Calu3 (cell line): ENCODE data around the gene STRA8. TPM values are rescaled to one million over a fixed set of nuclear protein-coding genes. Genes with fewer than 3 reads are reported as not detected.

Experiments used
- Bru-seq: library from RNA; stranded (reverse); fragments of 400-500 nt; gene quantifications from one replicate; lab custom pipeline; 2021; lab: Mats Ljungman, UMichigan
- BruChase-seq, 2 experiments: library from RNA; stranded (reverse); fragments of 400-500 nt; gene quantifications; one replicate each; lab custom pipeline; 2021; lab: Mats Ljungman, UMichigan
- BruUV-seq: library from RNA; stranded (reverse); fragments of 400-500 nt; replicated peaks from 2 replicates; lab custom pipeline; 2021; lab: Mats Ljungman, UMichigan
- CTCF ChIA-PET: fragments of 300-600 bp; sonication (Branson Sonifier 250); formaldehyde crosslinking; loops from one replicate; lab custom pipeline; 2022; ENCODE audit warnings: antibody characterized with exemption; lab: Charles Lee
- DNase-seq: peaks from one replicate; pipeline ENCODE4 v3.0.0; 2022
- H3K27ac Mint-ChIP-seq: one replicate; pipeline ENCODE4 v1.8.0; 2022; ENCODE audit warnings: mixed read lengths; ENCODE audit not compliant: unreplicated experiment
- H3K27me3 Mint-ChIP-seq: one replicate; pipeline ENCODE4 v1.8.0; 2022; ENCODE audit warnings: mixed read lengths; ENCODE audit not compliant: unreplicated experiment
- H3K36me3 Mint-ChIP-seq: one replicate; pipeline ENCODE4 v1.8.0; 2022; ENCODE audit warnings: mild to moderate bottlenecking, moderate library complexity, mixed read lengths; ENCODE audit not compliant: insufficient read depth, unreplicated experiment
- H3K4me1 Mint-ChIP-seq: one replicate; pipeline ENCODE4 v1.8.0; 2022; ENCODE audit warnings: mild to moderate bottlenecking, low read depth, mixed read lengths; ENCODE audit not compliant: unreplicated experiment
- H3K4me3 Mint-ChIP-seq: one replicate; pipeline ENCODE4 v1.8.0; 2022; ENCODE audit warnings: mild to moderate bottlenecking, low read depth, moderate library complexity, mixed read lengths; ENCODE audit not compliant: unreplicated experiment
- H3K9me3 Mint-ChIP-seq: one replicate; pipeline ENCODE4 v1.8.0; 2022; ENCODE audit warnings: low read depth, mixed read lengths; ENCODE audit not compliant: unreplicated experiment
- CTCF ChIP-seq: fragments of 200-600 bp; IDR thresholded peaks from one replicate; pipeline ENCODE4 v1.8.0; 2022; ENCODE audit warnings: antibody characterized with exemption; ENCODE audit not compliant: unreplicated experiment
- intact Hi-C: fragments of 100-400 bp; cut with micrococcal nuclease; formaldehyde crosslinking; loops from one replicate; pipeline ENCODE4 v1.10.0; 2022; ENCODE audit not compliant: unreplicated experiment
- long read RNA-seq: library from polyadenylated mRNA; stranded (forward); transcript quantifications from one replicate; pipeline ENCODE4 v2.0.0, GENCODE V29; 2022
- total RNA-seq: library from RNA; stranded (reverse); gene quantifications from 2 replicates; pipeline ENCODE4 v1.2.3, GENCODE V29; 2022

STRA8 gene
- total RNA-seq (not detected in 2 replicates), Bru-seq, nascent RNA (not detected), BruChase-seq, experiment 1, labeled RNA remaining after a 6-hour chase (percentile 3 among the genes with signal in this experiment), BruChase-seq, experiment 2, labeled RNA remaining after a 2-hour chase (not detected)
- long read RNA-seq = 0 reads

GRCh38 chr7:135233570-135233969, at the start of gene STRA8:
STRA8 (plus strand) TSS chr7:135233838; CDS start chr7:135240525, 6,687 bp downstream.
- no peaks in the 10 kb centered on the region for H3K27me3 Mint-ChIP-seq
- H3K9me3 Mint-ChIP-seq = no peaks in the 10 kb centered on the region
- no TSS peak for BruUV-seq
- peaks cover 14% of the 10 kb centered on the region for H3K4me1 Mint-ChIP-seq
- H3K36me3 Mint-ChIP-seq = no peaks in the 10 kb centered on the region
- intact Hi-C loops = no loop called here
- H3K4me3 Mint-ChIP-seq = no peak within 1 kb of the TSS
- CTCF ChIA-PET = no interaction called here
- H3K27ac Mint-ChIP-seq = no peak within 1 kb of the TSS
- TF ChIP-seq CTCF = no peak
- no peak for DNase-seq

GRCh38 chr7:135184254-135184841, 49.3 kb upstream of the STRA8 start:
- Mint-ChIP-seq H3K27me3 (no peaks in the 10 kb centered on the region), H3K9me3 (no peaks in the 10 kb centered on the region), H3K4me3 (no peak overlapping the region), H3K4me1 (peaks cover 16% of the 10 kb centered on the region), H3K36me3 (peaks cover 58% of the 10 kb centered on the region), H3K27ac (peak overlapping the region; percentile 30)
- intact Hi-C loops = no loop called here
- no TSS peak for BruUV-seq
- no peak for DNase-seq
- CTCF ChIA-PET = interaction anchor here (0.5 kb wide), 1 partner anchor 498 kb away, joined by 4 read pairs; no protein-coding TSS in a partner anchor
- TF ChIP-seq CTCF = no peak

GRCh38 chr7:135185471-135186260, 48.0 kb upstream of the STRA8 start:
- peaks cover 58% of the 10 kb centered on the region for H3K36me3 Mint-ChIP-seq
- H3K4me1 Mint-ChIP-seq = peaks cover 13% of the 10 kb centered on the region
- CTCF ChIA-PET = no interaction called here
- H3K27ac Mint-ChIP-seq = no peak overlapping the region
- no peak overlapping the region for H3K4me3 Mint-ChIP-seq
- no peaks in the 10 kb centered on the region for H3K27me3 Mint-ChIP-seq
- intact Hi-C loops = no loop called here
- DNase-seq = no peak
- no peak for TF ChIP-seq CTCF
- H3K9me3 Mint-ChIP-seq = no peaks in the 10 kb centered on the region
- no TSS peak for BruUV-seq

- Mint-ChIP-seq H3K27me3 (no peaks in the 10 kb centered on the region), H3K36me3 (peaks cover 56% of the 10 kb centered on the region), H3K4me1 (peaks cover 9% of the 10 kb centered on the region), H3K4me3 (no peak overlapping the region), H3K27ac (no peak overlapping the region), H3K9me3 (no peaks in the 10 kb centered on the region)
- no peak for TF ChIP-seq CTCF
- BruUV-seq = no TSS peak
- no peak for DNase-seq
- CTCF ChIA-PET = no interaction called here
- intact Hi-C loops = no loop called here
Measured at GRCh38 chr7:135186261-135186540, 47.4 kb upstream of the STRA8 start.
